Astrocyte of the spinal cord (primary cell): ENCODE results near the gene CT47C1.

ENCODE experiments used
- DNase-seq: peaks from one replicate; pipeline ENCODE4 v3.0.0; 2011; ENCODE audit warnings: low read depth, low spot score
- H3K4me3 ChIP-seq: 2 replicates; pipeline ENCODE4 v1.5.1; 2011; ENCODE audit warnings: low read depth, mild to moderate bottlenecking, low read length, moderate library complexity
- CTCF ChIP-seq: IDR thresholded peaks from 2 replicates; pipeline ENCODE4 v1.5.1; 2012; ENCODE audit warnings: low read depth, mild to moderate bottlenecking, low read length, inconsistent platforms
- in situ Hi-C: cut with HindIII; loops from 2 replicates; pipeline ENCODE4 v1.10.0; 2017; ENCODE audit warnings: low sequenced_read_pairs

CT47C1 gene

GRCh38 chrX:119062750-119063374 lies 9.9 kb upstream of the CT47C1 start:
- DNase-seq: peak; percentile 36
- no peak for TF ChIP-seq CTCF
- in situ Hi-C loops: no loop called here
- no peak overlapping the region for H3K4me3 ChIP-seq

- H3K4me3 ChIP-seq: no peak overlapping the region
- no peak for TF ChIP-seq CTCF
- in situ Hi-C loops: no loop called here
- no peak for DNase-seq
These were observed 9.4 kb upstream of the CT47C1 start for GRCh38 chrX:119063428-119063827.

GRCh38 chrX:119067023-119067739 lies 5.6 kb upstream of the CT47C1 start:
- no peak overlapping the region for H3K4me3 ChIP-seq
- peak; percentile 52 for DNase-seq
- TF ChIP-seq CTCF: peak; percentile 65
- in situ Hi-C loops: no loop called here

- DNase-seq: no peak
- no peak overlapping the region for H3K4me3 ChIP-seq
- in situ Hi-C loops: no loop called here
- no peak for TF ChIP-seq CTCF
These were observed 3.7 kb upstream of the CT47C1 start for GRCh38 chrX:119069128-119069527.

- TF ChIP-seq CTCF: no peak
- in situ Hi-C loops: no loop called here
These were observed 3.0 kb upstream of the CT47C1 start for GRCh38 chrX:119069762-119070161.

GRCh38 chrX:119071381-119071780 lies 1.4 kb upstream of the CT47C1 start:
- TF ChIP-seq CTCF: no peak
- DNase-seq: no peak
- in situ Hi-C loops: no loop called here
- H3K4me3 ChIP-seq: no peak overlapping the region

More at GRCh38 chrX:119069762-119070161, 3.0 kb upstream of the CT47C1 start:
- H3K4me3 ChIP-seq: no peak overlapping the region
- DNase-seq: no peak
